Skeletal muscle satellite cell (primary cell): ENCODE measurements around the gene C4BPA.

Source experiments
- H3K27me3 ChIP-seq: 2 replicates; pipeline ENCODE4 v1.7.0; 2013; ENCODE audit warnings: low read length; ENCODE audit not compliant: control insufficient read depth, insufficient read depth
- H3K36me3 ChIP-seq: 2 replicates; pipeline ENCODE4 v1.7.0; 2013; ENCODE audit warnings: mild to moderate bottlenecking, control low read depth, low read length; ENCODE audit not compliant: insufficient read depth
- H3K4me1 ChIP-seq: 2 replicates; pipeline ENCODE4 v1.7.0; 2013; ENCODE audit warnings: low read length; ENCODE audit not compliant: control insufficient read depth, insufficient read depth
- H3K4me2 ChIP-seq: 2 replicates; pipeline ENCODE4 v1.7.0; 2013; ENCODE audit warnings: mild to moderate bottlenecking, low read length
- H3K4me3 ChIP-seq: 2 replicates; pipeline ENCODE4 v1.7.0; 2013; ENCODE audit warnings: low read length
- H3K9ac ChIP-seq: 2 replicates; pipeline ENCODE4 v1.7.0; 2013; ENCODE audit warnings: mild to moderate bottlenecking, low read depth, low read length, moderate library complexity
- H3K9me3 ChIP-seq: replicated peaks from 2 replicates; pipeline ENCODE4 v1.7.0; 2013; ENCODE audit warnings: mild to moderate bottlenecking, control low read depth, low read length

The C4BPA gene

GRCh38 chr1:207078578-207079132 is 25.4 kb upstream of the C4BPA start:
- H3K4me2 ChIP-seq = no peak overlapping the region
- no peaks in the 10 kb centered on the region for H3K36me3 ChIP-seq
- H3K4me1 ChIP-seq = no peaks in the 10 kb centered on the region
- H3K4me3 ChIP-seq = no peak overlapping the region
- H3K27me3 ChIP-seq = peaks cover under 1% of the 10 kb centered on the region
- no peaks in the 10 kb centered on the region for H3K9me3 ChIP-seq
- H3K9ac ChIP-seq = no peak overlapping the region

DNA sequence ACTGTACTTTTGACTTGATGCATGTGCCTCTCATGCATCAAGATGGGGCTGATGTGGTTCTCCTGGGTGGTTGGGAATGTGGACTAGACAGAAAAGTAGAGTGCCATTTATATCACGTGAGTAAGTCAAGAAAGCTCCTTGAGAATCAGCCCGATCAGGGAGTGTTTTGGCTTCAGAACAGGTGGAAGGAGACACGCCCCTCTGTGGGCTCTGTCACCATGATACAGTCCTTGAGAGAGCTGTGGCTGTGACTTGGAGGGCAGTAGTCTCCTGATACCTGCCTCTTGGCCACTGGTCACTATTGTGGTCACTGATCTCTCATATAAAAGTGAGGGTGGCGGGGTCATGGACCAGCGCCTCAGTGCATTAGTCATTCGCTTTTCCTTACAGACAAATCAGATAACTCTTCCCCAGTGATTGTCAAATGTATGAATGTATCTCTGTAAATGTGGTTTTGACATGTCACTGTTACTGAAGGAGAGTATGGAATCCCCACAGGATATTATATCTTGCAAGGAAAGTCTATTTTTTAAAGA is 24.3 kb upstream of the C4BPA start:
- Histone ChIP-seq H3K4me1 (no peaks in the 10 kb centered on the region), H3K4me2 (no peak overlapping the region), H3K27me3 (peaks cover 9% of the 10 kb centered on the region), H3K9ac (no peak overlapping the region), H3K36me3 (no peaks in the 10 kb centered on the region), H3K4me3 (no peak overlapping the region), H3K9me3 (no peaks in the 10 kb centered on the region)

DNA sequence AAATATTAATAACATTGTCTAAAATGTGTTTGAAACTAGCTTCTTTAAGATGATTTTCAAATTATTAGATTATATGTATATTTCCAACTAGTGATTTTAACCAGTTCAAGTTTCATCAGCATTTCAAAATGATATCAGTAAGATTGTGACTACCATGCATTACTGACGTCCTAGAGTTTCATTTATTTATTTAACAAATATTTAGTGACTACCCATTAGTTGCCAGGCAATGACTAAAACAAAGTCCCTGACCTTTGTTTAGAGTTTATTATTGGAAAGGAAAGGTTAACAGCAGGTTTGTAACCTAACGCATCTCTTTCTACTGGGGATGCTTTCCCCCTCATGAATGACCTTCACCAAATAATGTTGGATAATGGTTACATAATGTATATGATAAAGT is 22.9 kb upstream of the C4BPA start:
- no peak overlapping the region for H3K4me2 ChIP-seq
- H3K36me3 ChIP-seq = no peaks in the 10 kb centered on the region
- no peak overlapping the region for H3K9ac ChIP-seq
- no peaks in the 10 kb centered on the region for H3K9me3 ChIP-seq
- H3K4me1 ChIP-seq = no peaks in the 10 kb centered on the region
- H3K27me3 ChIP-seq = peaks cover 12% of the 10 kb centered on the region
- H3K4me3 ChIP-seq = no peak overlapping the region

DNA sequence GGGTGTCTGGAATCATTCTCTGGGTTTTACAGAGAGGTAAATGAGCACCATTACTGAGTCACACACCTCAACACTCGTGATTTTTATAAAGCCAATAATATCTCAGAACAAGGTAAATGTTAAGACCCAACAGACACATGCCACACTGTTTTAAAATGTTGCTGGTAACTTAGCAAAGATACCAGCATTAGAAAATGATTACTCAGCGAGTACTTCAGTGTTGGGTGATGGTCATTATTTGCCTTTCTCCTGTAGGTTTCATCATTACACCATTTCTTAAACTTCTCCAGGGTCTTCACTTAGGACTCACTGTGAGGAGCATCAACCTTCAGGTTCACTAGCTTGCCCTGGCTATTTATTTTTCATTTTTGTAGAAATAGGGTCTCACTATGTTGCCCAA is 22.2 kb upstream of the C4BPA start:
- H3K36me3 ChIP-seq = no peaks in the 10 kb centered on the region
- peaks cover 13% of the 10 kb centered on the region for H3K27me3 ChIP-seq
- no peaks in the 10 kb centered on the region for H3K4me1 ChIP-seq
- no peak overlapping the region for H3K4me3 ChIP-seq
- no peak overlapping the region for H3K9ac ChIP-seq
- H3K4me2 ChIP-seq = no peak overlapping the region
- H3K9me3 ChIP-seq = no peaks in the 10 kb centered on the region

GRCh38 chr1:207084232-207084631 is 19.8 kb upstream of the C4BPA start:
- H3K9ac ChIP-seq = no peak overlapping the region
- H3K4me2 ChIP-seq = no peak overlapping the region
- peaks cover 16% of the 10 kb centered on the region for H3K27me3 ChIP-seq
- H3K4me1 ChIP-seq = no peaks in the 10 kb centered on the region
- H3K9me3 ChIP-seq = no peaks in the 10 kb centered on the region
- no peaks in the 10 kb centered on the region for H3K36me3 ChIP-seq
- no peak overlapping the region for H3K4me3 ChIP-seq

DNA sequence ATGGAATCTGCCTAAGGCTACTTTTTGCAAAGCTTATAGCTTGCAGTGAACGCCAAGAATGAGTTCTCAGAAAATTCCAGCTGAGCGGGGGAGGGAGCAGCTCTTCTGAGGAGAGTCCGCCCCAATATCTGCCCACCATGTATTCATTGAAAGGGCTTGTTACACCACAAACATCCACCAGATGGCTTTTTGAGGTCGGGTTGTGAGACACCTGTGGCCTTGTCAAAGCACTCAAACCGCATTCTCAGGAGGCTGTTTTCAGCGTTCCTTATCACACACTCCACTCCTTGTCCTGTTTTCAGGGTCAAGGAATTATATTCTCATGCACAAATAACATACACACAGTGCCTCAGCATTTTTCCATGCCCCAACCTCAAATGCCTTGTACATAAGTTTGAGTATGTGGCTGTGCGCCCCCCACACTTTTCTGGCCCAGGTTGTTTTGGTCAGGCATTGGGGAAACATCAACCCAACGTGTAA is 19.3 kb upstream of the C4BPA start:
- H3K4me3 ChIP-seq = no peak overlapping the region
- no peak overlapping the region for H3K9ac ChIP-seq
- H3K4me2 ChIP-seq = no peak overlapping the region
- H3K27me3 ChIP-seq = peaks cover 21% of the 10 kb centered on the region
- H3K9me3 ChIP-seq = no peaks in the 10 kb centered on the region
- no peaks in the 10 kb centered on the region for H3K36me3 ChIP-seq
- no peaks in the 10 kb centered on the region for H3K4me1 ChIP-seq

DNA sequence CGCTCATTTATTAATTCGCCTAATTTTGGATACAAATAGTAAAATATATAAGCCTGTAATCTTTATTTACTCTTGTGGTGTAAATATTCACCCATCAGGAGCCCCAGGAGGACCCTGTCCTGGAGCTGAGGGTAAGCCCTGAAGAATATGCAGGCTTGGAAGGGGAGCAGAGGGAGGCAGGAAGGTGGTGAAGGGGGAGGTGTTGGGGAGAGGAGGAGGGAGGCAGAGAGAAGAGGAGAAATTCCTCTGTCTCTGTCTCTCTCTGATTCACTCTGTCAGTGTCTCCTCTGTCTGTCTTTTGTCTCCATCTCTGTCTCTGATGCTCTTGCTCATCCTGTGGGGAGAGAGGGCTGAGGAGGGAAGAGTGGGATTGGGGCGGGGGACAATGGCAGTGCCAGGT is 18.1 kb upstream of the C4BPA start:
- Histone ChIP-seq H3K9me3 (no peaks in the 10 kb centered on the region), H3K27me3 (peaks cover 26% of the 10 kb centered on the region), H3K4me3 (no peak overlapping the region), H3K9ac (no peak overlapping the region), H3K36me3 (no peaks in the 10 kb centered on the region), H3K4me1 (no peaks in the 10 kb centered on the region), H3K4me2 (no peak overlapping the region)

- H3K9ac ChIP-seq = no peak overlapping the region
- peaks cover 36% of the 10 kb centered on the region for H3K27me3 ChIP-seq
- H3K4me2 ChIP-seq = no peak overlapping the region
- no peaks in the 10 kb centered on the region for H3K9me3 ChIP-seq
- no peaks in the 10 kb centered on the region for H3K4me1 ChIP-seq
- H3K36me3 ChIP-seq = no peaks in the 10 kb centered on the region
- no peak overlapping the region for H3K4me3 ChIP-seq
These were observed 15.9 kb upstream of the C4BPA start for GRCh38 chr1:207088161-207088560.

DNA sequence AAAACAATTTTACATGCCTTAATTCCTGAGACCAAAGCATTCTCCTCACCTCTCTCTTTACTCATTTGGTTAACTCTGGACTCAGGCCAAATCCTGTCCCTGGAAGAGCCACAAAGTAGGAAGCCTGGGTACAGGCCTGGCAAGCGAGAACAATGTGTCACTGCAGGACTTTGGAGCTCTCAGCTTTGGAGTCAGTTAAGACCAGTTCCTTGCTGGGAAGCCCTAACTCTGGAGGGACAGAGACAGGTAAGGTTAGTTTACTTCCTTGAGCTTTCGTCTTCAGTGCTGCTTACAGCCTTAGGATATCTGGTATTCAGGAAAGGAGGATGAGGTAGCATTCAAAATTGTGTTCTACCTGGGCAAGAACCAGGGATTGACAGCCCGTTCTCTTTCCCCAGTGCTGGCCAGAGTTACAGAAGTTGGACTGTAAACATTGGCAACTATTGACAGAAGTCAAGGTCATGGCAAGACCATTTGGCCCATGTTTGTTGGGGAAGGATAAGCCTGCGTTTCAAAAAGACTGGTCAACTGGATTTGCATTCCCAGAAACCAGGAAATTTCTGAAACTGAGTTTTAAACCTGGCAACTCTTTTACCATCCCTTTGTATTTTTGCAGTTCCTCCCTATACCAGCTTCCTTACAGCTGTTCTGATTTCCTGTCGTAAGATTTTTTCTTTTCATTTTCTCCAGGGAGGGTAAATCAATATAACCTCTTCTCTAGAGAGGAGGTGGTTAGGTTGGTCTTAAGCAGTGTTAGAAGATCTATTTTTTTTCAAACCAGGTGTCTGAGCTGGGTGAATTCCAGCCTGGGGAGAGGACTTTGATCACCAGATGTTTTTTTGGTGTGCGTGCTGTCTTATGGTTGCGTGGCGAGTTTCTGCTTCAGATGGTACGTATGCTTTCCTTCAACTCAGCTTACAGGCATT is 15.1 kb upstream of the C4BPA start, which contains the start of gene C4BPB:
TSS of gene C4BPB (plus strand) at position 160 of the 926 bp plus-strand sequence. CDS start at position 832, 672 bp downstream.
- Histone ChIP-seq H3K9ac (no peak within 1 kb of the TSS), H3K36me3 (no peaks in the 10 kb centered on the region), H3K27me3 (peaks cover 32% of the 10 kb centered on the region), H3K4me3 (no peak within 1 kb of the TSS), H3K9me3 (no peaks in the 10 kb centered on the region), H3K4me1 (no peaks in the 10 kb centered on the region), H3K4me2 (no peak within 1 kb of the TSS)

- H3K9me3 ChIP-seq = no peaks in the 10 kb centered on the region
- H3K4me3 ChIP-seq = no peak overlapping the region
- no peak overlapping the region for H3K9ac ChIP-seq
- no peak overlapping the region for H3K4me2 ChIP-seq
- H3K27me3 ChIP-seq = peaks cover 27% of the 10 kb centered on the region
- H3K4me1 ChIP-seq = no peaks in the 10 kb centered on the region
- H3K36me3 ChIP-seq = no peaks in the 10 kb centered on the region
These were observed 14.2 kb upstream of the C4BPA start for GRCh38 chr1:207089627-207090355.

- Histone ChIP-seq H3K36me3 (no peaks in the 10 kb centered on the region), H3K9me3 (no peaks in the 10 kb centered on the region), H3K27me3 (peaks cover 29% of the 10 kb centered on the region), H3K9ac (no peak overlapping the region), H3K4me2 (no peak overlapping the region), H3K4me3 (no peak overlapping the region), H3K4me1 (no peaks in the 10 kb centered on the region)
These were observed 12.7 kb upstream of the C4BPA start for GRCh38 chr1:207091200-207091908.
